Measurements from ENCODE around the gene RHBDD1. TPM values are rescaled to one million over a fixed set of nuclear protein-coding genes. Genes with fewer than 3 reads are reported as not detected.

RHBDD1 gene
- total RNA-seq, 1 experiment from 2014 or later: 28.0 TPM

- no peaks in the 10 kb centered on the region for H3K27me3 ChIP-seq (replicated peaks; ENCODE audit: insufficient read depth, low read depth, low read length, poor library complexity)
- intact Hi-C loops (cut with micrococcal nuclease; ENCODE audit: unreplicated experiment): no loop called here
- no peak overlapping the region for H3K4me3 ChIP-seq (ENCODE audit: low read depth, low read length, poor library complexity, severe bottlenecking)
- no peak for TF ChIP-seq CTCF (conservative IDR thresholded peaks at IDR 0.05; ENCODE audit: low read depth, low read length)
- TF ChIP-seq EZH2 (IDR thresholded peaks at IDR 0.05; ENCODE audit: borderline replicate concordance, low read depth, low read length, poor library complexity, severe bottlenecking): no peak
- DNase-seq (ENCODE audit: low spot score): no peak
- BruUV-seq (replicated peaks): no TSS peak
- POLR2A ChIA-PET (ENCODE audit: low non-redundant PET): no interaction called here
- no peaks in the 10 kb centered on the region for H3K9me3 ChIP-seq (ENCODE audit: low read depth, low read length, poor library complexity, severe bottlenecking)
- no peaks in the 10 kb centered on the region for H3K36me3 ChIP-seq (ENCODE audit: insufficient read depth, low read length, poor library complexity, severe bottlenecking)
- CTCF ChIA-PET: no interaction called here
- H3K4me1 ChIP-seq (ENCODE audit: insufficient read depth, low read length, poor library complexity, severe bottlenecking): no peaks in the 10 kb centered on the region
- no peak overlapping the region for H3K27ac ChIP-seq (ENCODE audit: low read depth, low read length, poor library complexity, severe bottlenecking)
Observed at GRCh38 chr2:227038550-227039189, 202.8 kb downstream of the RHBDD1 start.

- Histone ChIP-seq H3K27ac (ENCODE audit: low read depth, low read length, poor library complexity, severe bottlenecking) (no peak overlapping the region), H3K4me1 (ENCODE audit: insufficient read depth, low read length, poor library complexity, severe bottlenecking) (no peaks in the 10 kb centered on the region), H3K4me3 (ENCODE audit: low read depth, low read length, poor library complexity, severe bottlenecking) (no peak overlapping the region), H3K9me3 (ENCODE audit: low read depth, low read length, poor library complexity, severe bottlenecking) (no peaks in the 10 kb centered on the region), H3K36me3 (ENCODE audit: insufficient read depth, low read length, poor library complexity, severe bottlenecking) (no peaks in the 10 kb centered on the region), H3K27me3 (replicated peaks; ENCODE audit: insufficient read depth, low read depth, low read length, poor library complexity) (no peaks in the 10 kb centered on the region)
- intact Hi-C loops (cut with micrococcal nuclease; ENCODE audit: unreplicated experiment): no loop called here
- DNase-seq (ENCODE audit: low spot score): no peak
- CTCF ChIA-PET: no interaction called here
- TF ChIP-seq CTCF (conservative IDR thresholded peaks at IDR 0.05; ENCODE audit: low read depth, low read length) (no peak), EZH2 (IDR thresholded peaks at IDR 0.05; ENCODE audit: borderline replicate concordance, low read depth, low read length, poor library complexity, severe bottlenecking) (no peak)
- BruUV-seq (replicated peaks): no TSS peak
- POLR2A ChIA-PET (ENCODE audit: low non-redundant PET): no interaction called here
Observed at GRCh38 chr2:227043981-227044380, 208.1 kb downstream of the RHBDD1 start.

Other genes starting within 250 kb of the RHBDD1 start
- 27.9 and 29.3 TPM in 2 replicates for gene IRS1, start 36.2 kb upstream of the RHBDD1 start, total RNA-seq (2021)

All from A673 (cell line).